GM19023 (cell line): Measurements from ENCODE around the gene FAM186B.
A peak's percentile ranks its signal among the peaks of the same experiment; 100 is the strongest.
"Not testable (repeated sequence)": the region's sequence is repeated elsewhere in the genome, so short reads cannot be mapped to it uniquely, and the experiment has no call there.

Source experiments
- ATAC-seq: cut with Tn5 transposase; IDR thresholded peaks from one replicate; pipeline ENCODE4 v1.9.1; 2021; ENCODE audit warnings: mild to moderate bottlenecking, moderate library complexity; ENCODE audit not compliant: unreplicated experiment

Gene FAM186B

DNA sequence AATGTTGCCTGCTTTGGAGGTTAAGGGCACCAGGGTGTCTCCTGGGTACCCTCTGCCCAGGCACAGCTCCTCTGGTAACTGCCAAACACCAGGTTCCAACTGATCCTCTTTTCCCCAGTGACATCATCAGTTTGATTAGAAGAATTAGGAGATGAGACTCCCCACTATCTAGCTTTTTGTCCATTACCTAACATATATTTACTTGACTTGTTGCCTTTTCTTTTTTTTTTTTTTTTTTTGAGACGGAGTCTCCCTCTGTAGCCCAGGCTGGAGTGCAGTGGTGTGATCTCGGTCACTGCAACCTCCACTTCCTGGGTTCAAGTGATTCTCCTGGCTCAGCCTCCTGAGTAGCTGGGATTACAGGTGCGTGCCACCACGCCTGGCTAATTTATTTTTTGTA is at the start of gene FAM186B:
Gene FAM186B (minus strand): TSS at position 101 of the 400 bp plus-strand sequence. CDS start 162 bp downstream, outside the sequence.
- ATAC-seq = not testable (repeated sequence)

GRCh38 chr12:49654715-49655114 is 49.3 kb upstream of the FAM186B start:
- no peak for ATAC-seq

GRCh38 chr12:49652921-49653520 is 47.6 kb upstream of the FAM186B start:
- ATAC-seq = no peak

DNA sequence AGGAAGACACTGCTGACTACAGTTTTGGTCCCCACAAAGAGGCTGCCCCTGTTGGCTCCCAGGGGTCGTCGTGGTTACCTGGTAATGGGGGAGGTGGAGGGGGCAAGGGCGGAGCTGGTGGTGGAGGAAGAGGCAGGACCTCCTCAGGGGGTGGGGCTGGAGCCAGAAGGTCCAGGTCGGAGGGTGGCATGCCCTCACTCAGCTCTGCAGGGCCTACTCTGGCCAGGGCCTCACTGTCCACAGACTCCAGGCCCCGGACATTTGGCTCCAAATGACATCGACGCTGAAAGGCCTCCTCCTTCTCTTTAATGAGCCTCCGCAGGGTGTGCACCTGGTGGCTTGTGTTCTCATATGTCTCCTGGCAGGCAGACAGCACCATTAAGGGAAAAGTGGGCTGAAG is 46.4 kb upstream of the FAM186B start:
- ATAC-seq = no peak

- ATAC-seq = no peak
These were observed 44.5 kb upstream of the FAM186B start for GRCh38 chr12:49649892-49650291.

DNA sequence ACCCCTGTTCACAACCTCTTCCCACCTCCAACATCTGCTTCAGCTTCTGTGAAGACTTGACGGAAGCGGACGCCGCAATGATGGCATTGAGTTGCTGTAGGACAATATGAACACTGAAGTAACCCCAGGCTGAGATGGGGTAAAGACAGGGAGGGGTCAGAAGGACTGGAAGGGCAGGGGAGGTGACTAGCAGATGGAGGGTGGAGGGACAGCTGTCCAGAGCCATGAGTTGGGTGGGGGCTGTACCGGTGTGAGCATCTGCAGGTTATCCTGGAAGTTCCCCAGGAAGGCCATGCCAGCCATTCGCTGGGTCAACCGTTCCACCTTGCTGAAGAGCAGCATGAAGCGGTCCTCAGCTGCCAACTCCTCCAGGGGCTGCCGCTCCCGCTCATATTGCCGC is 44.0 kb upstream of the FAM186B start:
- ATAC-seq = no peak

GRCh38 chr12:49648712-49649003 is 43.2 kb upstream of the FAM186B start:
- no peak for ATAC-seq

GRCh38 chr12:49647827-49648711 is 42.6 kb upstream of the FAM186B start:
- ATAC-seq = no peak

- ATAC-seq = no peak
These were observed 41.6 kb upstream of the FAM186B start for GRCh38 chr12:49646871-49647654.

GRCh38 chr12:49646331-49646830 is 40.9 kb upstream of the FAM186B start:
- ATAC-seq = no peak

DNA sequence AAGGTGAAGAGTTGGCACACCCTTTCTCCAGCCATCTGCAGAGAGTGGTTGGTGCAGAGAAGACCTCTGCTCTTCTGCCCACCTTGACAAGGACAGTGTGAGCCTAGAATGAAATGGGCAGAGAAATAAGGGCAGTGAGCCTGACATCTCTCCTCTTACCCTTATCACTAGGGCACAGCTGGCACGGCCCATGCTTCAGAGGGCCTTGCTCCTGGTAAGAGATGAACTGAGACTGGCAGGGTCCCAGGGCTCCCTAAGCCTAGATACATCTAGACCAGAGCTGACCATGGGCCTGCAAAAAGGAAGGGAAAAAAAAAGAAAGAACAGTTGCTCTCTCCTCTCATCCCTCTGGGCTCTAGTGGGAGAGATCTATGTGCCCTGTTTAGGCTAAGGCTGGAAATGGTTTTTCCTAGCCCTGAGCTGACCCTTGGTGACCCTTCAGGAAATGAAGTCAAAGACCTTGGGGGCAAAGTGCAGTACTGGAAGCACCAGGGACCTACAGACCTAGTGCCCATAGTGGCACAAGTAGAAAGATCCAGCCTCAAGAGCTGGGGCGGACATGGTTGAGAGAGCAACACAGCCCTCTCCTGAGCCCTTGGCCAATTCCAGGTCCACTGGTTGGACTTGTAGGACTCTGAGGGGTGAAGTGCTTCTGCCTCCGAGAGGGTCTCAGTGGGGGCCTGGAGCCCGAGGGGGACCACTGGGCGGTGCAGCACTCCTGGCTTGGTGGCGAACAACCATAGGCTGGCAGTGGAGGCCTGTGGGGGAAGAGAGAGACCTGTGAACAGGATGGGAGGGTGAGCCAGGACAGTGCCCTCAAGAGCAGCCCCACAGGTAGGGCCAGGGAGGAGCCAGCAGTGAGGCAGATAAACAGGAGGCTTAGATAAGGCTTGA is 40.0 kb upstream of the FAM186B start:
- no peak for ATAC-seq

DNA sequence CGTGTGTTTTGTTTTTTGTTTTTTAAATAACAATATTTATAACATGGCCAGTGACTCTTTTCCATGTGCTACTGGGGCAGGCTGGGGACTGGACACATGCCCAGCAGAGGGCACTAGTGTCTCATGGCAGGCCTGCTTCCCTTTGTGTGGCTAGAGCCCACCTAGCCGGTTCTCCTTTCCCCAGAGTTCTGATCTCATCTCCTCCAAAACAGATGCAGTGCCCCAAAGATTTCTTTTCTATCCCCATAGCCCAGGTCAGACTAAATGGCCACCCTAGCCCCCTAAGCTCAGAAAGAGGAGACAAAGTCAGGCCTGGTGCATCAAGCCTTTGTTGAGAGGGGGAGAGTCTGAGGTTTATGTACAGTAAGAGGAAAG is 39.2 kb upstream of the FAM186B start:
- ATAC-seq = peak; percentile 54

- no peak for ATAC-seq
These were observed 38.7 kb upstream of the FAM186B start for GRCh38 chr12:49643961-49644619.

DNA sequence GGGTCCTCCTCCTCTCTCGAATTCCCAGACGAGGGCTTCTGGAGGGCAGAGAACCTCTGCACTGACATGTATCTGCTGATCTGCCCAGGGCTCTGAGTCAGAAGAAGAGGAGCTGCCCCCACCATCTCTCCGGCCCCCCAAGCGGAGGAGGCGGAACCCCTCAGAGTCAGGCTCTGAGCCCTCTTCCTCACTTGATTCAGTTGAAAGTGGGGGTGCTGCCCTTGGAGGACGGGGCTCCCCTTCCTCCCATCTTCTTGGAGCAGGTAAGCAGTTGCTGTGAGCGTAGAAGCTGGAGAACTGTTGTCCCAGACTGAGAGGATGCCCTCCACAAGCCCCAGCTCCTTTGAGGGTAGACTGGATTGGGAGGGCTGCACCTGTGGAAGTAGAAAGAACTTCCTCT is 37.7 kb upstream of the FAM186B start:
- no peak for ATAC-seq

DNA sequence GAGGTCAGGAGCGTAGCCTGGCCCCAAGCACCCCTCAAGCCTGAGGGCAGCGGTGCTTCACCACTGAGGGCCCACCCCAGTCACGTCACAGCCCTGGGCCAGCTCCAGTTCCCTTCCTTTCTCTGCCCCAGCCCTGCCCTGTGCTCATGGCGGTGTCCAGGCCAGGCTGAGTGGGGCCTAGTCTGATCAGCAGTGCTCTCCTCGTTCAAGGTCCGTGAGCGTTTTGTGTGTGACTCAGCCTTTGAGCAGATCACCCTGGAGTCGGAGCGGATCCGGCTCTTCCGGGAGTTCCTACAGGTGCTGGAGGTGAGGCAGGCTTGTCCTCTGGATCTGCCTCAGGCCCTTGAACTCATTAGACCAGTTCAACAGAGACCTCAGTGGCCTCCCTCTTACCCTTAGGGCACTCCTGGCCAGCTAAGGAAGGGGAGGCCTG is 36.9 kb upstream of the FAM186B start:
- no peak for ATAC-seq

- ATAC-seq = no peak
These were observed 36.4 kb upstream of the FAM186B start for GRCh38 chr12:49641748-49642369.

DNA sequence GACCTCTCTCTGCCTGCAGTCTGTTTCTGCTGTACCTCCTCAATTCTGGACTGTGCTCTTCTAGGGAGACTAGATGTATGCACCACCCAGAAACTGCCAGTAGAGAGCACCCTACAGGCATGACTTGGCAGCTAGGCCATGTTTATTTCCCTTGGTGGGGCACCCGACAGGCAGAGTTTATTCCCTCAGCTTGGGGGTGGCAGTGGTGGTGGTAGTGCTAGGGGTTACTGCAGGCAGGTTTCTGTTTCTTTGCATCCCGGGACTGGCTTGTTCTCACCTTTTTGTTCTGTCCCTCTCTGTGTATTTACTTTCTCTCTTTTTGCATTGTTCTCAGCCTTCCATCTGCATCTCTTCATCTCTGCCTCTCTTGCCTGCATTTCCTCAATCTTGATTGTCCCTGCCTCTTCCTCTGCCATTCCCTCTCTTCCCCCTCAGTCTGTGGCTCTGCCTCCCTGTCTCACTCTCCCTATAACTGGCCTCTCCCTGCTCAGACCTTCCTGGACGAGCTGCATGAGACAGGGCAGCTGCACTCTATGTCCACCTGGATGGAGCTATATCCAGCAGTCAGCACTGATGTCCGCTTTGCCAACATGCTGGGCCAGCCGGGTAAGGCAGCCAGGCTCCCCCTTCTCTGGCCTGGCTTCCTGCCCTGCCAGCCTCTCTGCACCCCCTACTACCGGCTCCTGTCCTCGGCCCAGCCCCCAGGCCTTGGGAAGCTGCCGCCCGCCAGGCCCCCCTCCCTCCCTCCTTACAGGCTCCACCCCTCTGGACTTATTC is 31.7 kb upstream of the FAM186B start:
- no peak for ATAC-seq

DNA sequence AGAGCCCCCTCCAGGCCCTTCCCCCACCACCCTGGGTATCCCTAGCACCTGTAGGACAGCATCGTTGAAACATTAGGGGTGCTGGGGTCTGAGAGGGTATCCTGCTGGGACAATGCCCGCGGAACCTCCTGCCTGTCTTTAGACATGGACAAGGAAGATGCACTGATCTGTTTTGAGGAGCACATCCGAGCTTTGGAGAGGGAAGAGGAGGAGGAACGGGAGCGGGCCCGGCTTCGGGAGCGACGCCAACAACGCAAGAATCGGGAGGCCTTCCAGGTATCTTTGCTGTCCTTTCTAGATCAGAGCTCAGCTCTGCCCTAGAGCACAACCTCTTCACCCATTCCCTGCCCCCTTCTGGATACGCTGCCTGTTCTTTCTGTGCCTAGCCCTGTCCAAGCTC is 31.1 kb upstream of the FAM186B start:
- ATAC-seq = no peak

DNA sequence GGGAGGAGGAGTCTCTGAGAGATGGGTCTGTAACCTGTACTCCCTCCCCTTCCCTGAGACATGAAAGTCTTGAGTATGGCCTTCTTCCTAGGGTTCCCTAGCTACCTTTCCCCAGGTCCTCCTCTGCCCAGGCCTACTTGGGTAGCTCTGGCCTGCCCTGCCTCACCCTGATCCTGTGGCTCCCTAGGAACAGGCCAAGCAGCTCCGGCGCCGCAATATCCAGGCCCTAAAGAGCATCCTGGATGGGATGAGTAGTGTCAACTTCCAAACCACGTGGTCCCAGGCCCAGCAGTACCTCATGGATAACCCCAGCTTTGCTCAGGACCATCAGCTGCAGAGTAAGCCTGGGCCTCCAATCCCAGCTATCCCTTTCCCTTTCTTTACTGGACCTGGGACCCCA is 30.2 kb upstream of the FAM186B start:
- no peak for ATAC-seq
